HCT116 (cell line): ENCODE data around the gene ATF1. TPM values are rescaled to one million over a fixed set of nuclear protein-coding genes. Genes with fewer than 3 reads are reported as not detected.
"Not testable (repeated sequence)": the region's sequence is repeated elsewhere in the genome, so short reads cannot be mapped to it uniquely, and the experiment has no call there.

Experiments
- ATAC-seq: fragments of 200-7000 bp; cut with Tn5 transposase; 2 replicates; pipeline ENCODE4 v1.9.1; 2020; ENCODE audit warnings: mild to moderate bottlenecking, moderate library complexity
- BruUV-seq: library from RNA; stranded (reverse); fragments of 400-500 nt; replicated peaks from 2 replicates; lab custom pipeline; 2021; lab: Mats Ljungman, UMichigan
- CTCF ChIA-PET: fragments of 300-600 bp; sonication (Branson Sonifier 250); formaldehyde crosslinking; loops from one replicate; lab custom pipeline; 2021; ENCODE audit warnings: antibody characterized with exemption; lab: Charles Lee
- POLR2A ChIA-PET: fragments of 300-600, 350-600 bp; sonication (Branson Sonifier 250); formaldehyde crosslinking; loops from one replicate; lab custom pipeline; 2021; ENCODE audit warnings: antibody characterized with exemption; lab: Charles Lee
- RAD21 ChIA-PET, 2 experiments: fragments of 300-600 bp; sonication (Branson Sonifier 250); formaldehyde crosslinking; loops; one replicate each; lab custom pipeline; 2023; ENCODE audit warnings: low total read pairs in 2 of 2; ENCODE audit not compliant: uncharacterized antibody in 2 of 2, unreplicated experiment in 2 of 2, low non-redundant PET in 1 of 2; lab: Charles Lee
- DNase-seq: peaks from one replicate; pipeline ENCODE4 v3.0.0-alpha.2; 2010; ENCODE audit warnings: low read depth, low spot score
- H2AFZ ChIP-seq: fragments of 200-600 bp; shearing (Covaris generic), sonication (generic); 2 replicates; pipeline ENCODE4 v1.6.1; 2017; ENCODE audit warnings: low read depth, mixed run types, mixed read lengths, antibody characterized with exemption, low read length; ENCODE audit not compliant: poor library complexity, severe bottlenecking
- H3K27ac ChIP-seq: 2 replicates; pipeline ENCODE4 v1.5.1; 2012; ENCODE audit warnings: low read depth, low read length
- H3K27me3 ChIP-seq: fragments of 200-600 bp; sonication (generic); 2 replicates; pipeline ENCODE4 v1.6.1; 2016; ENCODE audit warnings: mixed run types, low read length, mixed read lengths; ENCODE audit not compliant: insufficient read depth
- H3K36me3 ChIP-seq, 2 experiments: fragments of 200-500 bp in 1 of 2; fragments of 200-600 bp in 1 of 2; sonication (Bioruptor generic) in 1 of 2; sonication (generic) in 1 of 2; 2 replicates each; pipeline versions ENCODE4 v1.5.1 to v1.6.1; 2014 to 2016; ENCODE audit warnings: low read length in 2 of 2, inconsistent platforms in 1 of 2, mixed read lengths in 1 of 2, mixed run types in 1 of 2; ENCODE audit not compliant: insufficient read depth in 2 of 2, control insufficient read depth in 1 of 2
- H3K4me1 ChIP-seq, 2 experiments: fragments of 200-600 bp in 1 of 2; sonication (generic) in 1 of 2; 2 replicates each; pipeline versions ENCODE4 v1.5.1 to v1.6.1; 2012 to 2017; ENCODE audit warnings: low read length in 2 of 2, inconsistent platforms in 1 of 2, mild to moderate bottlenecking in 1 of 2, mixed read lengths in 1 of 2, mixed run types in 1 of 2, moderate library complexity in 1 of 2; ENCODE audit not compliant: insufficient read depth in 2 of 2, control insufficient read depth in 1 of 2
- H3K4me2 ChIP-seq: fragments of 200-600 bp; sonication (generic); 2 replicates; pipeline ENCODE4 v1.6.1; 2017; ENCODE audit warnings: mixed run types, low read length, mixed read lengths
- H3K4me3 ChIP-seq, 2 experiments: fragments of 200-600 bp in 1 of 2; sonication (generic) in 1 of 2; replicated peaks in 1 of 2; 2 replicates each; pipeline ENCODE4 v1.5.1; 2011 to 2016; ENCODE audit warnings: low read length in 2 of 2, control low read depth in 1 of 2, low read depth in 1 of 2, mild to moderate bottlenecking in 1 of 2, mixed read lengths in 1 of 2, mixed run types in 1 of 2
- H3K79me2 ChIP-seq: fragments of 200-600 bp; sonication (generic); 2 replicates; pipeline ENCODE4 v1.6.1; 2017; ENCODE audit warnings: mild to moderate bottlenecking, mixed run types, low read length, moderate library complexity, mixed read lengths; ENCODE audit not compliant: insufficient read depth
- H3K9ac ChIP-seq: fragments of 200-600 bp; sonication (generic); 2 replicates; pipeline ENCODE4 v1.6.1; 2016; ENCODE audit warnings: low read length, mixed read lengths
- H3K9me2 ChIP-seq: fragments of 200-600 bp; sonication (generic), shearing (Covaris generic); 2 replicates; pipeline ENCODE4 v1.6.1; 2017; ENCODE audit warnings: mixed run types, mild to moderate bottlenecking, moderate library complexity; ENCODE audit not compliant: insufficient read depth
- H3K9me3 ChIP-seq, 2 experiments: fragments of 200-500 bp in 1 of 2; fragments of 200-600 bp in 1 of 2; sonication (Bioruptor generic) in 1 of 2; sonication (generic) in 1 of 2; 2 replicates each; pipeline ENCODE4 v1.6.1; 2014 to 2017; ENCODE audit warnings: low read length in 2 of 2, mixed read lengths in 2 of 2, inconsistent platforms in 1 of 2, low read depth in 1 of 2, mild to moderate bottlenecking in 1 of 2, mixed run types in 1 of 2, moderate library complexity in 1 of 2; ENCODE audit not compliant: control insufficient read depth in 1 of 2, insufficient read depth in 1 of 2
- H4K20me1 ChIP-seq: fragments of 200-600 bp; sonication (generic), shearing (Covaris generic); 2 replicates; pipeline ENCODE4 v1.6.1; 2017; ENCODE audit warnings: mixed run types, mild to moderate bottlenecking, moderate library complexity; ENCODE audit not compliant: insufficient read depth
- CTCF ChIP-seq, 3 experiments: fragments of 200-600 bp in 1 of 3; sonication (generic) in 1 of 3; IDR thresholded peaks in 2 of 3; conservative IDR thresholded peaks in 1 of 3; 2 replicates each; pipeline ENCODE4 v1.5.1; 2012 to 2017; ENCODE audit warnings: low read depth in 2 of 3, low read length in 2 of 3, antibody characterized with exemption in 1 of 3, borderline replicate concordance in 1 of 3, control low read depth in 1 of 3, mild to moderate bottlenecking in 1 of 3, mixed read lengths in 1 of 3, mixed run types in 1 of 3, moderate library complexity in 1 of 3; ENCODE audit not compliant: insufficient read depth in 1 of 3
- EGR1 ChIP-seq: IDR thresholded peaks from 2 replicates; pipeline ENCODE4 v1.6.1; 2012; ENCODE audit warnings: low read depth
- ELF1 ChIP-seq: IDR thresholded peaks from 2 replicates; pipeline ENCODE4 v1.6.1; 2012; ENCODE audit warnings: low read depth, borderline replicate concordance
- EZH2 ChIP-seq: fragments of 200-600 bp; sonication (generic); IDR thresholded peaks from 2 replicates; pipeline ENCODE4 v1.6.1; 2017; ENCODE audit warnings: antibody characterized with exemption, mixed run types
- EZH2phosphoT487 ChIP-seq: fragments of 200-600 bp; IDR thresholded peaks from 2 replicates; pipeline ENCODE4 v1.6.1; 2018; ENCODE audit warnings: antibody characterized with exemption, borderline replicate concordance
- POLR2A ChIP-seq: IDR thresholded peaks from 2 replicates; pipeline ENCODE4 v1.7.0; 2011; ENCODE audit warnings: borderline replicate concordance; ENCODE audit not compliant: insufficient read depth, insufficient read length; ENCODE audit errors: extremely low read depth
- POLR2AphosphoS5 ChIP-seq: IDR thresholded peaks from 2 replicates; pipeline ENCODE4 v1.6.1; 2011; ENCODE audit warnings: mild to moderate bottlenecking, low read depth, low read length, moderate library complexity
- SIN3A ChIP-seq: IDR thresholded peaks from 2 replicates; pipeline ENCODE4 v1.6.1; 2012; ENCODE audit warnings: low read depth
- SP1 ChIP-seq: IDR thresholded peaks from 2 replicates; pipeline ENCODE4 v1.6.1; 2012; ENCODE audit warnings: low read depth
- SRF ChIP-seq: IDR thresholded peaks from 2 replicates; pipeline ENCODE4 v1.6.1; 2012; ENCODE audit warnings: low read depth
- ZNF274 ChIP-seq: fragments of 200-500 bp; sonication (Bioruptor generic); IDR thresholded peaks from 2 replicates; pipeline ENCODE4 v1.6.1; 2014; ENCODE audit warnings: mild to moderate bottlenecking, low read depth, low read length, inconsistent platforms
- intact Hi-C: fragments of 100-400 bp; cut with micrococcal nuclease; formaldehyde crosslinking; loops from 2 replicates; pipeline ENCODE4 v1.10.0; 2022
- total RNA-seq: library from RNA; stranded (reverse); gene quantifications from one replicate; pipeline ENCODE4 v1.2.1, GENCODE V29; 2021; ENCODE audit not compliant: unreplicated experiment
- TF ChIP-seq, protein P1 (sequence below): IDR thresholded peaks from 2 replicates; pipeline ENCODE4 v1.6.1; 2012
- TF ChIP-seq, protein P2 (sequence below): IDR thresholded peaks from 2 replicates; pipeline ENCODE4 v1.6.1; 2012

ATF1 gene
- total RNA-seq, 1 experiment from 2014 or later, result 48.8 TPM

DNA sequence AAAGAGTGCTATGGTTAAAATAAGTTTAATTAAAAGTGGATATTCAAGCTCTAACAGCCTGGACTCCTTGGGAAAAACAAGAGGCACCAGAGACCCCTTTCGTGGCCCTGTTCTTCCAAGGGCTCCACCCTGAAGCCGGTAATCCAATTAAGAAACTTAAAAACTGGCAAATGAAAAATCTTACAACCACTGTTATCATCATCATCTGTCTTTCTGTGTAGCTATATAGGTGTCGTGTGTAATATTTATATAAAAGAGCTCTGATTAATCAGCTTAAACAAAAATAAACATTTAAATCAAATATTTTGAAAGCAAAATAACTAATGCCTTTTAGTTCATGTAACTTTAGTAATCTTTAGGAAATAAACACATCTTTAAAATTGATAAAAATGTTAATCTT, 4.5 kb downstream of the ATF1 start:
- Histone ChIP-seq H3K9me2 (no peaks in the 10 kb centered on the region), H3K27ac (no peak overlapping the region), H3K4me2 (peak overlapping the region; percentile 13; the same call in 1 of the 2 replicates), H3K9me3 (no peaks in the 10 kb centered on the region), H3K36me3 (no peaks in the 10 kb centered on the region), H3K27me3 (no peaks in the 10 kb centered on the region), H2AFZ (no peak overlapping the region), H3K4me1 (peaks cover 35 to 38% of the 10 kb centered on the region in 2 experiments), H3K79me2 (peaks cover 83% of the 10 kb centered on the region), H4K20me1 (no peaks in the 10 kb centered on the region), H3K9ac (peak overlapping the region; percentile 6; the same call in 1 of the 2 replicates), H3K4me3 (no peak overlapping the region)
- no peak for DNase-seq
- CTCF ChIA-PET, result interaction anchor here (1.0 kb wide), 1 partner anchor 260 kb away, joined by 4 read pairs; no protein-coding TSS in a partner anchor
- intact Hi-C loops, result loop anchor here (10.0 kb wide), 1 partner anchor 496 kb away; no protein-coding TSS in a partner anchor
- RAD21 ChIA-PET, result no interaction called here
- ATAC-seq, result no peak
- no TSS peak for BruUV-seq
- POLR2A ChIA-PET, result interaction anchor here (0.7 to 1.0 kb wide), 2 partner anchors 18 to 1781 kb away, joined by 3 read pairs; no protein-coding TSS in a partner anchor
- TF ChIP-seq EZH2phosphoT487 (no peak), EGR1 (no peak), CTCF (IDR thresholded peaks at IDR 0.05 in 2 of 3, conservative IDR thresholded peaks at IDR 0.05 in 1 of 3; ENCODE audit: borderline replicate concordance in 1 of 3, insufficient read depth in 1 of 3, low read depth in 2 of 3, low read length in 2 of 3) (no peak), ZNF274 (no peak), SIN3A (no peak), SP1 (no peak), EZH2 (no peak), SRF (no peak), POLR2AphosphoS5 (no peak), ELF1 (no peak), POLR2A (no peak)
- TF ChIP-seq, protein P1, sequence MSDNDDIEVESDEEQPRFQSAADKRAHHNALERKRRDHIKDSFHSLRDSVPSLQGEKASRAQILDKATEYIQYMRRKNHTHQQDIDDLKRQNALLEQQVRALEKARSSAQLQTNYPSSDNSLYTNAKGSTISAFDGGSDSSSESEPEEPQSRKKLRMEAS, result no peak
- TF ChIP-seq, protein P2, sequence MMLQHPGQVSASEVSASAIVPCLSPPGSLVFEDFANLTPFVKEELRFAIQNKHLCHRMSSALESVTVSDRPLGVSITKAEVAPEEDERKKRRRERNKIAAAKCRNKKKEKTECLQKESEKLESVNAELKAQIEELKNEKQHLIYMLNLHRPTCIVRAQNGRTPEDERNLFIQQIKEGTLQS, result no peak

DNA sequence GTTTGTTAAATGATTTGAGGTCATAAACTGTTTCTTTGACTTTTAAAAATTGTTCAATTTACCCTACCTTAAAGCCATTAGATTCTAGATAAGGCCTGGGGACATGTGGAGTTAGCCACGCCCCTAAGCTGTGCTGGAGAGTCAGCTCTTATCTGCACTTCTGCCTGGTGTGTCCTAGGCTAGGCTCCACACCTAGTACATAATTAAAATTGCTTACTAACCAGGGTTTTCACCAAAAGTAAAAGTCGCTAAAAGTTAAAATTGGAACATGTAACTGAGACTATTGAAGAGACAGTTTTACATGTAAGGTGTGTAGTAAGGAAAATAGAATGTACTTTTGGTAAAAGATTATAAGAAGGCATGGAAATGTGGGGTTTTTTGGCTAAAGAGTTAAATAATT, 4.9 kb downstream of the ATF1 start:
- H3K27ac ChIP-seq, ATAC-seq, H3K9me3 ChIP-seq, H3K36me3 ChIP-seq, H3K9me2 ChIP-seq, H3K27me3 ChIP-seq, H3K4me3 ChIP-seq, CTCF ChIA-PET, H3K9ac ChIP-seq, BruUV-seq, H4K20me1 ChIP-seq, DNase-seq, H2AFZ ChIP-seq: not testable (repeated sequence)
- ChIA-PET POLR2A (interaction anchor here (1.0 kb wide), 1 partner anchor 18 kb away, joined by 3 read pairs; no protein-coding TSS in a partner anchor), RAD21 (interaction anchor here in 1 of 2 experiments (0.6 kb wide), 1 partner anchor 1402 kb away, joined by 3 read pairs; the partner anchor contains the start of gene SPATS2)
- Histone ChIP-seq H3K79me2 (peaks cover 80% of the 10 kb centered on the region), H3K4me1 (peaks cover 35 to 42% of the 10 kb centered on the region in 2 experiments), H3K4me2 (peak overlapping the region; percentile 13; the same call in 1 of the 2 replicates)
- intact Hi-C loops, result loop anchor here (10.0 kb wide), 1 partner anchor 496 kb away; no protein-coding TSS in a partner anchor
